MM.1S (cell line): ENCODE data around the gene ASNS.

Source experiments
- CTCF ChIP-seq: fragments of 300-600 bp; sonication (generic); IDR thresholded peaks from 2 replicates; pipeline ENCODE4 v1.5.1; 2016; ENCODE audit warnings: antibody characterized with exemption, low read length, mixed read lengths
- EZH2 ChIP-seq: fragments of 300-600 bp; sonication (generic); optimal IDR thresholded peaks from 2 replicates; pipeline ENCODE3; 2017; ENCODE audit warnings: low read depth, mild to moderate bottlenecking, antibody characterized with exemption, low read length, mixed read lengths
- EZH2phosphoT487 ChIP-seq: fragments of 300-600 bp; sonication (generic); IDR thresholded peaks from 2 replicates; pipeline ENCODE4 v1.6.1; 2018; ENCODE audit warnings: antibody characterized with exemption, low read length

- TF ChIP-seq EZH2 (no peak), CTCF (no peak), EZH2phosphoT487 (no peak)
Measured at GRCh38 chr7:97846945-97847344, 25.3 kb downstream of the ASNS start.
